ENCODE results near the gene SLC6A12.

DNA sequence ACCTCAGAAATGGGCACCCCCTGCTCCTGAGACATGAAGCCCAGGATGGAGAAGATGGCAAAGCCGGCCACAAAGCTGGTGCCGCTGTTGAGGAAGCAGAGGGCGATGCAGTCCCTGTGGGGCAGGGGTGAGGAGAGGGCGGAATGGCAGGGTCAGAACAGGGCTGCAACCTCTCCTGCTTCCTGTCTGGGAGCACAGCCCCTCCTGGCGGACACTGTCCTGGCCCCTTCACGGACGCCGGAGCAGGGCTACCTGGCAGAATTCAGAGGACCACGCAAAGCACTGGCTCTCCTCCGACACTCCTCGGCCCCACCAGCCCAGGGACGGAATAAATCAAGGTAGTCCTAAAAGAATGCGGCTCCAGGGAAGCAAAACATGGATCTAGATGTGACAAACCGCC, 12.4 kb upstream of the SLC6A12 start:
- TF ChIP-seq, protein P1, sequence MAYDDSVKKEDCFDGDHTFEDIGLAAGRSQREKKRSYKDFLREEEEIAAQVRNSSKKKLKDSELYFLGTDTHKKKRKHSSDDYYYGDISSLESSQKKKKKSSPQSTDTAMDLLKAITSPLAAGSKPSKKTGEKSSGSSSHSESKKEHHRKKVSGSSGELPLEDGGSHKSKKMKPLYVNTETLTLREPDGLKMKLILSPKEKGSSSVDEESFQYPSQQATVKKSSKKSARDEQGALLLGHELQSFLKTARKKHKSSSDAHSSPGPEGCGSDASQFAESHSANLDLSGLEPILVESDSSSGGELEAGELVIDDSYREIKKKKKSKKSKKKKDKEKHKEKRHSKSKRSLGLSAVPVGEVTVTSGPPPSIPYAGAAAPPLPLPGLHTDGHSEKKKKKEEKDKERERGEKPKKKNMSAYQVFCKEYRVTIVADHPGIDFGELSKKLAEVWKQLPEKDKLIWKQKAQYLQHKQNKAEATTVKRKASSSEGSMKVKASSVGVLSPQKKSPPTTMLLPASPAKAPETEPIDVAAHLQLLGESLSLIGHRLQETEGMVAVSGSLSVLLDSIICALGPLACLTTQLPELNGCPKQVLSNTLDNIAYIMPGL (CRISPR knock-in tag; IDR thresholded peaks at IDR 0.05) = no peak
- TF ChIP-seq PHF8 (IDR thresholded peaks at IDR 0.05; ENCODE audit: borderline replicate concordance, low read length) (no peak), SMARCE1 (IDR thresholded peaks at IDR 0.05) (no peak)
- TF ChIP-seq, protein P2, sequence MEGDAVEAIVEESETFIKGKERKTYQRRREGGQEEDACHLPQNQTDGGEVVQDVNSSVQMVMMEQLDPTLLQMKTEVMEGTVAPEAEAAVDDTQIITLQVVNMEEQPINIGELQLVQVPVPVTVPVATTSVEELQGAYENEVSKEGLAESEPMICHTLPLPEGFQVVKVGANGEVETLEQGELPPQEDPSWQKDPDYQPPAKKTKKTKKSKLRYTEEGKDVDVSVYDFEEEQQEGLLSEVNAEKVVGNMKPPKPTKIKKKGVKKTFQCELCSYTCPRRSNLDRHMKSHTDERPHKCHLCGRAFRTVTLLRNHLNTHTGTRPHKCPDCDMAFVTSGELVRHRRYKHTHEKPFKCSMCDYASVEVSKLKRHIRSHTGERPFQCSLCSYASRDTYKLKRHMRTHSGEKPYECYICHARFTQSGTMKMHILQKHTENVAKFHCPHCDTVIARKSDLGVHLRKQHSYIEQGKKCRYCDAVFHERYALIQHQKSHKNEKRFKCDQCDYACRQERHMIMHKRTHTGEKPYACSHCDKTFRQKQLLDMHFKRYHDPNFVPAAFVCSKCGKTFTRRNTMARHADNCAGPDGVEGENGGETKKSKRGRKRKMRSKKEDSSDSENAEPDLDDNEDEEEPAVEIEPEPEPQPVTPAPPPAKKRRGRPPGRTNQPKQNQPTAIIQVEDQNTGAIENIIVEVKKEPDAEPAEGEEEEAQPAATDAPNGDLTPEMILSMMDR (IDR thresholded peaks at IDR 0.05 in 2 of 3, conservative IDR thresholded peaks at IDR 0.05 in 1 of 3; ENCODE audit: insufficient read depth in 2 of 3, low read depth in 1 of 3, low read length in 3 of 3) = peak; percentile 13 to 28 (median 23); a peak in 2 of 6 replicates
- TF ChIP-seq, protein P3, sequence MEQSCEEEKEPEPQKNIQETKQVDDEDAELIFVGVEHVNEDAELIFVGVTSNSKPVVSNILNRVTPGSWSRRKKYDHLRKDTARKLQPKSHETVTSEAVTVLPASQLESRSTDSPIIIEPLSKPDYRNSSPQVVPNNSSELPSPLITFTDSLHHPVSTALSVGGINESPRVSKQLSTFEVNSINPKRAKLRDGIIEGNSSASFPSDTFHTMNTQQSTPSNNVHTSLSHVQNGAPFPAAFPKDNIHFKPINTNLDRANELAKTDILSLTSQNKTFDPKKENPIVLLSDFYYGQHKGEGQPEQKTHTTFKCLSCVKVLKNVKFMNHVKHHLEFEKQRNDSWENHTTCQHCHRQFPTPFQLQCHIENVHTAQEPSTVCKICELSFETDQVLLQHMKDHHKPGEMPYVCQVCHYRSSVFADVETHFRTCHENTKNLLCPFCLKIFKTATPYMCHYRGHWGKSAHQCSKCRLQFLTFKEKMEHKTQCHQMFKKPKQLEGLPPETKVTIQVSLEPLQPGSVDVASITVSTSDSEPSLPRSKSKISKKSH (CRISPR knock-in tag; IDR thresholded peaks at IDR 0.05) = no peak
